GM18507 (cell line): ENCODE results near the gene SMIM14.
"Not testable (repeated sequence)": the region's sequence is repeated elsewhere in the genome, so short reads cannot be mapped to it uniquely, and the experiment has no call there.

Experiments used
- DNase-seq: peaks from one replicate; pipeline ENCODE4 v3.0.0; 2011; ENCODE audit warnings: low read depth; ENCODE audit not compliant: insufficient read length; ENCODE audit errors: extremely low spot score
- FAIRE-seq: peaks from 2 replicates; lab custom pipeline; 2011; peaks lifted over from hg19 to GRCh38; lab: Jason Lieb, UNC

Gene SMIM14

DNA sequence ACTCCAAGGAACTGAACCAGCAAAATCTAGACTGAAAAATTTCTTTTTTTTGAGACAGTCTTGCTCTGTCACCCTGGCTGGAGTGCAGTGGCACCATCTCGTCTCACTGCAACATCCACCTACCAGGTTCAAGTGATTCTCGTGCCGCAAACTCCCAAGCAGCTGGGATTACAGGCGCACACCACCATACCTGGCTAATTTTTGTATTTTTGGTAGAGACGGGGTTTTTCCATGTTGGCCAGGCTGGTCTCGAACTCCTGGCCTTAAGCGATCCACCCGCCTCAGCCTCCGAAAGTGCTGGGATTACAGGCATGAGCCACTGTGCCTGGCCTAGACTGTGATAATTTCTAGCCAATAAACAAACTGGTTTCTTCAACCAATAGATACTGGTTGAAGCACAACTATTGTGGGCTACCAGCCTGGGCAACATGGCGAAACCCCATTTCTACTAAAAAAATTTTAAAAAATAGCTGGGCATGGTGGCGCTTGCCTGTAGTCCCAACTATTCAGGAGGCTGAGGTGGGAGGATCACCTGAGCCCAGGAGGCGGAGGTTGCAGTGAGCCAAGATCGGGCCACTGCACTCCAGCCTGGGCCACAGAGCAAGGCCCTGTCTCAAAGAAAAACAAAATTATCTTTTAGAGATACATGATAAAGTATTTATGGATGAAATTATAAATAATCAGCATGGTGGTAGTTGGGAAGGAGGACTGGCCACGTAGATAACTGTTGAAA lies 122.8 kb downstream of the SMIM14 start:
- not testable (repeated sequence) for FAIRE-seq, DNase-seq

DNA sequence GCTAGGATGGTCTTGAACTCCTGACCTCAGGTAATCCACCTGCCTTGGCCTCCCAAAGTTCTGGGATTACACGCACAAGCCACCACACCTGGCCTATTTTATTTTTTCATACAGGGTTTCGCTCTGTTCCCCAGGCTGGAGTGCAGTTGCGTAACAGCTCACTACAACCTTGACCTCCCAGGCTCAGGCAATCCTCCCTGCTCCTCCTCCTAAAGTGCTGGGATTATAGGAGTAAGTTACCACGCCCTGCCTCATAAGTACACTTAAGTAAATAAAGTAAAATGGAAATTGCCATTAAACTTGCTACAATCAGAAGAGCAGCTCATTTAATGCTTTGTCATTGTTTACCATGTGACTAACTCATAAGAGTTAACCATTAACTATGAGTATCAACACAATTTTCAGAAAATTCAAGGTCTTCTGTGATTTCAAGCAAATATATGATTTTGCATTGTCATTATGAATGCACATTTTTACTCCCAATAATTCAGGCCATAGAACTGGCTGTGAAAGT lies 123.7 kb downstream of the SMIM14 start:
- DNase-seq (no peak), FAIRE-seq (no peak)

DNA sequence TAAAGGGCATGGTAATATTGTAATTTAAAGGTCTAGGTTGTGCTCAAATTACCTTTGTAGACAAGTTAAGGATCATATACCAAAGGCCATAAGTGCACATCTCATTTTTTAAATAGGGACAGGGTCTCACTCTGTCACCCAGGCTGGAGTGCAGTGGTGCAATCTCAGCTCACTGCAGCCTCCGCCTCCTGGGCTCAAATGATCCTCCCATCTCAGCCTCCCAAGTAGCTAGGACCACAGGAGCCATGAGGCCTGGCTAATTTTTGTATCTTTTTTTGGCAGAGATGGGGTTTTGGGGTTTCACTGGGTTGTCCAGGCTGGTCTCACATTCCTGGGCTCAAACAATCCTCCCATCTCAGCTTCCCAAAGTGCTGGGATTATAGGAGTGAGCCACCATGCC lies 124.4 kb downstream of the SMIM14 start:
- DNase-seq = not testable (repeated sequence)

DNA sequence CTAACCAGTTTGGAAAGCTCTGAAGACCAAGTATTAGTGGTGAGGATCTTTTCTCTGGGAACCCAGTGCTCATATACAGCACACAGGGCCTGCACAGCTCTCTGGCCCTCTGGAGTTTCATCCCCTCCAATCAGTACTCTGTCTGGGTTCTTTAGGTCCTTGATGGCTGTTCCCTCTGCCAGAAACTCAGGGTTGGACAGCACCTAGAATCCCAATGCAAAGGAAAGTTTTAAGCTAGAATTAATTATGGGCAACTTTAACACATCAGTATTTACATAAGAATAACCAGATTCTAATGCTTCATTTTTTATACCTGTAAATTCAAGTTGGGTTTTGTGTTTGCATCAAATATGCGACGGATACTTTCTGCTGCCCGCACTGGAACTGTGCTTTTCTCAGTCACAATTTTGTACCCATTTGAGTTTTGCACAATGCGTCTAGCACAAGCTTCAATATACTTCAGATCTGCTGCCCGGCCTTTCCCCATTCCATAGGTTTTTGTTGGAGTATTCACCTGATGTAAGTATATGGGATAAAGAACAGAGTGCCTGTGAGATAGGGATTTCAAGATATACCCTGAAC lies 128.2 kb downstream of the SMIM14 start:
- DNase-seq = no peak
- FAIRE-seq = no peak

More for the DNA sequence above, 124.4 kb downstream of the SMIM14 start:
- not testable (repeated sequence) for FAIRE-seq

DNA sequence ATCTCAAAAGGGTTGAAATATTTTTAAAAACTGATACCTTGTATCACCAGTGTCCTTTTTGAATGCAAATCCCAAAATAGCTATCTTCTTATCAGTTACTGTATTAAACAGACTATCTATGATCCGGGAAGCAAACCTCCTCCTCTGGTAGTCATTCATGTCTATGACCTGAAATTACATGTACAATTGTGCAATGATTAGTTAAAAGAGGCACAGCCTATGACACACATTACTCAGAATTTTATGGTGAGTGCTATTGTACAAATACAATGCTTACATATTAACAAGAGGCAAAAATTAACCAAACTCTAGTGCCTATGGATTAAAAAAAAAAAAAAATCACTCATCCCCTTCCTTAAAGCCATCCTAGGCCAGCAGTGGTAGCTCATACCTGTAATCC lies 133.1 kb downstream of the SMIM14 start:
- FAIRE-seq (no peak), DNase-seq (no peak)

DNA sequence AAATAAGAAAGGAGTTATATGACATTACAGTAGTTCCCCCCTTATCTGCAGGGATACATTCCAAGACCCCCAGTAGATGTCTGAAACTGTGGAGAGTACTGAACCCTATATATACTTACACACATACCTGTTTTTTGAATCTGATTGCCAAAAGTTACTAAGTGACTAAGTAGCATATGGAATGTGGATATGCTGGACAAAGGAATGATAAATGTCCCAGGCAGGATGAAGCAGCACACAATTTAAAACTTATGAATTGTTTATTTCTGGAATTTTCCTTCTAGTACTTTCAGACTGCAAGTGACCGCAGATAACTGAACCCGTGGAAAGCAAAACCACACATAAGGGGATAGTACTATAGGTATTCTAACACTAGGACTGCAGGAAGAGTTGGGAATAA lies 134.1 kb downstream of the SMIM14 start:
- FAIRE-seq (no peak), DNase-seq (no peak)

DNA sequence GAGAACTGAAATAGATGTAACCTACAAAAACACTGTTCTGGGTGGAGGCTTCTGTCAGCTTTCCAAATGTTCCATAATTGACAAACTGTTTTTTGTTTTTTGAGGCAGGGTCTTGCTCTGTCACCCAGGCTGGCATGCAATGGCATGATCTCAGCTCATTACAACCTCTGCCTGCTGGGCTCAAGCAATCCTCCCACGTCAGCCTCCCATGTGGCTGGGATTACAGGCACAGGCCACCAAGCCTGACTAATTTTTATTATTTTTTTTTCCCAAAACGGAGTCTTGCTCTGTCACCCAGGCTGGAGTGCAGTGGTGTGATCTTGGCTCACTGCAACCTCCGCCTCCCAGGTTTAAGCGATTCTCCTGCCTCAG lies 136.0 kb downstream of the SMIM14 start:
- DNase-seq, FAIRE-seq: not testable (repeated sequence)

DNA sequence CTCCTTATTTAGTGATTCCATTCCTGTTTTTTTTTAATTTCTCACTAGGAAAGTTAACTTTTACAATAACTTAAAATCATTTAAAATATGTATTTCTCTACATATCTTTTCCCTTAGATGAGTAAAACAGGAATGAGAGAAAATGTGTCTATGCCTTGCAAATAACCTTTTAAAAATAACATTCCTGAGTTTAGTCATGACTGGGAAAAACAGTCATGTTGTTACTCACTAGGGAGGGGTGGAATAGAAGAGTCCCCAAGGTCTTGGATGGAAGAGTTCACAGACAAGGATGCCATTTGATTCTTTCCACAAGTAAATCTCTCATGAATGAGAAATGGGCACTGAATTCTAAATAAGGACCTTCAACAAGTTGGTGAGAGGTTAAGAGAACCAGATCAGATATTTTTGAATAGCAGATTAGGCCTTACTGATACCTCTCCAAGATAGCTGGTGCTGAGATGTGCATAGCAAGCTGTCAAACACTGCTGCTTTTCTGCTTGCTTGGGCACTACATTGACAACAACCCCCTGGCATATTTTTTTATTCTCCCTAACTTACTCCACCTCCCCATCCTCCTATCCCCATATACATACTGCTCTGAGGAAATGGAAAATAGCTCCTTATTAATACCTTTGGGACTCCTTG lies 136.5 kb downstream of the SMIM14 start:
- FAIRE-seq (no peak), DNase-seq (no peak)

DNA sequence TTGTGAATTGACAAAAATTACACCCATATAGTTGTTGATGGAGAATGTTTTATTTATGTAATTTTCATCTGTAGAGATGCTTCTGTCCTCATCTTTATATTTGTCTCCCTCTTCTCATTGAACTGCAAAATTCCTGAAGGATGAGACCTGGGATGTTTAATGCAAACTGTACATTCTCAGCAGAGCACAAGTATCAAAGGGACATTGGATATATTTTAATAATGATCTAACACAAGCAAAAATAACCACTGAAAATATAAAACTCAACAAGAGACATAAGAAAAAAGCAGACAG lies 140.0 kb downstream of the SMIM14 start:
- no peak for FAIRE-seq
- DNase-seq = no peak

DNA sequence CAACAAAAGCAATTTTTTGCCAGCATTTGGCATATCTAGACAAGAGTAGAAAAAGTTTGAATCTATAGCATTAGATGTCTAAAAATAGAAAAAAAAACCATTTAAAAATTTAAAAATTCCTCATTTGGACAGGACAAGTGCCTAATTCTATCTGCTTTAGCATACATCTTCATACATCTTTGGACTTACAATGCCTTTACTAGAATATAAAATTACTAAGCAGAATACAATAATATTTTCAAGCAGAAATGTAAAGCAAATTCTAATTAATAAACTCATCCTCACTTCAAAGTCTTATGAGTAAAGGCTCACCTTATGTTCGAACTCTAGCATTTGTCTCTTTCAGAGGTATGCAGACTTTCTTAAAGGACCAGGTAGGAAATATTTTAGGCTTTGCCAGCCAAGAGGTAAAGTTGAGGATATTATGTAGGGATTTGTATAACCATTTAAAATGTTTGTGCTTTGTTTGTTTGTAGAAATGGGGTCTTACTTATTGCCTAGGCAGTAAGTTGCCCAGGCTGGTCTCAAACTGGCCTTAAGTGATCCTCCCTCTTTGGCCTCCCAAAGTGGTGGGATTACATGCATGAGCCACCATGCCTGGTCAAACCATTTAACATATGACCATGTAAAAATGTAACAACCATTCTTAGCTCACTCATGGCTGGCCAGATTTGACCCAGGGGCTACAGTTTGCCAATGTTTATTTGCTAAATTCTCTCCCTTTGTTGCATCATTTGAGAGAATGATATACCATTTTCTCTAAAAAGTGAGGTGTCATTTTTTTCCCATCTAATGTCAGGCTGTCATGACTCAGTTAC lies 140.5 kb downstream of the SMIM14 start:
- no peak for FAIRE-seq
- no peak for DNase-seq
